HG02571 (cell line): ENCODE measurements around the gene PPEF2.

Experiments used
- ATAC-seq: cut with Tn5 transposase; IDR thresholded peaks from one replicate; pipeline ENCODE4 v1.9.1; 2021; ENCODE audit warnings: mild to moderate bottlenecking, moderate library complexity; ENCODE audit not compliant: unreplicated experiment

The PPEF2 gene

GRCh38 chr4:75834095-75834771, 68.0 kb downstream of the PPEF2 start:
- ATAC-seq = no peak

- ATAC-seq = no peak
Measured at GRCh38 chr4:75831856-75832405, 70.3 kb downstream of the PPEF2 start.

GRCh38 chr4:75830906-75831305, 71.3 kb downstream of the PPEF2 start:
- ATAC-seq = no peak

- ATAC-seq = no peak
Measured at GRCh38 chr4:75823812-75824211, 78.4 kb downstream of the PPEF2 start.

GRCh38 chr4:75822416-75822815, 79.8 kb downstream of the PPEF2 start:
- no peak for ATAC-seq

- no peak for ATAC-seq
Measured at GRCh38 chr4:75821966-75822365, 80.3 kb downstream of the PPEF2 start.

- no peak for ATAC-seq
Measured at GRCh38 chr4:75821216-75821615, 81.0 kb downstream of the PPEF2 start.

GRCh38 chr4:75820676-75821075, 81.6 kb downstream of the PPEF2 start:
- ATAC-seq = no peak

- ATAC-seq = no peak
Measured at GRCh38 chr4:75820197-75820596, 82.1 kb downstream of the PPEF2 start.

- no peak for ATAC-seq
Measured at GRCh38 chr4:75819121-75819520, 83.1 kb downstream of the PPEF2 start.

GRCh38 chr4:75817901-75818300, 84.4 kb downstream of the PPEF2 start:
- no peak for ATAC-seq
